Common myeloid progenitor, CD34-positive (primary cell): ENCODE data around the gene LSP1.

Experiments
- CTCF ChIA-PET: fragments of 350-600 bp; sonication (Branson Sonifier 250); formaldehyde crosslinking; loops from one replicate; lab custom pipeline; 2021; ENCODE audit warnings: antibody characterized with exemption; lab: Charles Lee
- POLR2A ChIA-PET: fragments of 350-600 bp; sonication (Branson Sonifier 250); formaldehyde crosslinking; loops from one replicate; lab custom pipeline; 2021; ENCODE audit warnings: antibody characterized with exemption; lab: Charles Lee
- DNase-seq, 3 donors: peaks; one replicate each; pipeline versions ENCODE4 v3.0.0 to v3.0.0-alpha.2; 2013
- H3K27ac ChIP-seq, 2 experiments: 1 replicate in 1 of 2; 2 replicates in 1 of 2; pipeline ENCODE4 v1.7.0; 2013; ENCODE audit warnings: inconsistent platforms in 2 of 2, low read length in 2 of 2, mild to moderate bottlenecking in 2 of 2, low read depth in 1 of 2, moderate library complexity in 1 of 2; ENCODE audit not compliant: severe bottlenecking in 2 of 2, insufficient read depth in 1 of 2, poor library complexity in 1 of 2
- H3K27me3 ChIP-seq, 5 experiments: replicated peaks in 2 of 5; 1 replicate in 3 of 5; 2 replicates in 2 of 5; pipeline versions ENCODE4 v1.6.1 to v1.7.0; 2013; ENCODE audit warnings: low read length in 4 of 5, mild to moderate bottlenecking in 2 of 5, moderate library complexity in 2 of 5, inconsistent platforms in 1 of 5; ENCODE audit not compliant: insufficient read depth in 5 of 5, control insufficient read depth in 4 of 5
- H3K36me3 ChIP-seq, 4 experiments: 1 replicate in 2 of 4; 2 replicates in 2 of 4; pipeline versions ENCODE4 v1.6.1 to v1.7.0; 2013; ENCODE audit warnings: low read length in 3 of 4, control low read depth in 1 of 4, mild to moderate bottlenecking in 1 of 4; ENCODE audit not compliant: control insufficient read depth in 4 of 4, insufficient read depth in 4 of 4
- H3K4me1 ChIP-seq, 4 experiments: 1 replicate in 3 of 4; 2 replicates in 1 of 4; pipeline versions ENCODE4 v1.6.1 to v1.7.1; 2013; ENCODE audit warnings: low read length in 3 of 4, mild to moderate bottlenecking in 3 of 4, control low read depth in 1 of 4, inconsistent platforms in 1 of 4, moderate library complexity in 1 of 4; ENCODE audit not compliant: control insufficient read depth in 4 of 4, insufficient read depth in 4 of 4; ENCODE audit errors: control extremely low read depth in 1 of 4
- H3K4me3 ChIP-seq, 7 experiments: 1 replicate in 4 of 7; 2 replicates in 3 of 7; pipeline versions ENCODE4 v1.5.1 to v1.7.0; 2013; ENCODE audit warnings: mild to moderate bottlenecking in 7 of 7, low read length in 6 of 7, moderate library complexity in 6 of 7, inconsistent platforms in 2 of 7, low read depth in 2 of 7, control low read depth in 1 of 7; ENCODE audit not compliant: insufficient read depth in 4 of 7, control insufficient read depth in 1 of 7; ENCODE audit errors: extremely low read depth in 1 of 7
- H3K9me3 ChIP-seq, 5 experiments: 1 replicate in 4 of 5; 2 replicates in 1 of 5; pipeline versions ENCODE4 v1.6.1 to v1.7.1; 2013; ENCODE audit warnings: low read length in 4 of 5, mild to moderate bottlenecking in 2 of 5, inconsistent platforms in 1 of 5, low read depth in 1 of 5, moderate library complexity in 1 of 5; ENCODE audit not compliant: control insufficient read depth in 4 of 5, insufficient read depth in 2 of 5; ENCODE audit errors: control extremely low read depth in 1 of 5
- WGBS: methylation state at CpG from one replicate; pipeline ENCODE4 v1.1.5; 2013; ENCODE audit not compliant: insufficient coverage; 5-methylcytosine and 5-hydroxymethylcytosine counted together

LSP1 gene

DNA sequence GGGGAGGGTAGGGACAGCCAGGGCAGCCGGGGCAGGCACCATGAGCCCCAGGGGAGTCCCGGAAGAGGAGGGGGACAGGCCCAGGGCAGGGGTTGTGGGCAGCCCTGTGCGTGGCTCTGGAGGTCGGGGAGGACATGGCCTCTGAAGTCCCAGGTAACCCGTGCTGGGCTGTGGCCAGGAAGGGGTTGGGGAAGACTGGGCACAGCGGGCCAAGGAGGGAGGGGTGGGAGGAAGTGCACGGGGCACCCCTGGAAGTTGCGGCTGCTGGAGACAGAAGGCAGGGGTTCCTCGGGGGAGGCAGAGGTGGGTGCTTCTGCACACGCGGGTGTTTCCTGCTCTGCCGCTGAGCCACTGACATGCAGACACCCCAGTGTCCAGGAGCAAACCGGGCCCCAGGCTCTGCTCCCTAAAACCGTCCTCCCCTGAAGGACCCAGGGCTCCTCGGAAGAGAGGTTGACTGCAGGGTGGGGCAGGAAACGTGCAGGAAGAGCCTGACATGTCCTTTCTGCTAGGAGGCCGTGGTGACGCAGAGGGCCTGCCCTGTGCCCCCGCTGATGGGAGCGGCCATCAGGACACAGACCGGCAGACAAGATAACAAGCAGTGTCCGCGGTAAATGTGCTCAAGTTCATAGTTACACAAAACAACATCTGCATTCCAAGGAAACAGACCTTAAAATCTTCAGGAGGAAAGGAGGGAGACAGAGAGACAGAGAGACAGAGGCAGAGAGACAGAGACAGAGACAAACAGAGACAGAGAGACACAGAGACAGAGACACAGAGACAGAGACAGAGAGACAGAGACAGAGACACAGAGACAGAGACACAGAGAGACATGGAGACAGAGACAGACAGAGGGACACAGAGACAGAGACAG is 8.4 kb upstream of the LSP1 start:
- 0% methylated on average over 15 of the region's 23 CpGs for WGBS
- no peaks in the 10 kb centered on the region for H3K27me3 ChIP-seq
- no peaks in the 10 kb centered on the region for H3K9me3 ChIP-seq
- peak overlapping the region in 1 of 2 experiments; percentile 40 for H3K27ac ChIP-seq
- DNase-seq: peak; percentile 49 to 88 (median 70)
- CTCF ChIA-PET: no interaction called here
- no peaks in the 10 kb centered on the region for H3K36me3 ChIP-seq
- POLR2A ChIA-PET: no interaction called here
- H3K4me3 ChIP-seq: peak overlapping the region in 3 of 7 experiments; percentile 2 to 52 (median 32)
- peaks cover 8 to 76% (median 50%) of the 10 kb centered on the region in 4 experiments for H3K4me1 ChIP-seq

- H3K27ac ChIP-seq: peak overlapping the region in 1 of 2 experiments; percentile 20
- H3K4me3 ChIP-seq: peak overlapping the region in 2 of 7 experiments; percentile 10 to 42
- H3K9me3 ChIP-seq: no peaks in the 10 kb centered on the region
- DNase-seq: no peak
- 80% methylated on average over 1 of the region's 1 CpG for WGBS
- H3K36me3 ChIP-seq: no peaks in the 10 kb centered on the region
- ChIA-PET POLR2A (no interaction called here), CTCF (interaction anchor here (1.5 to 1.6 kb wide), 2 partner anchors 37 to 156 kb away, joined by 6 to 7 read pairs; no protein-coding TSS in a partner anchor)
- peaks cover 8 to 76% (median 48%) of the 10 kb centered on the region in 4 experiments for H3K4me1 ChIP-seq
- no peaks in the 10 kb centered on the region for H3K27me3 ChIP-seq
These were observed 7.8 kb upstream of the LSP1 start for GRCh38 chr11:1845095-1845429.

DNA sequence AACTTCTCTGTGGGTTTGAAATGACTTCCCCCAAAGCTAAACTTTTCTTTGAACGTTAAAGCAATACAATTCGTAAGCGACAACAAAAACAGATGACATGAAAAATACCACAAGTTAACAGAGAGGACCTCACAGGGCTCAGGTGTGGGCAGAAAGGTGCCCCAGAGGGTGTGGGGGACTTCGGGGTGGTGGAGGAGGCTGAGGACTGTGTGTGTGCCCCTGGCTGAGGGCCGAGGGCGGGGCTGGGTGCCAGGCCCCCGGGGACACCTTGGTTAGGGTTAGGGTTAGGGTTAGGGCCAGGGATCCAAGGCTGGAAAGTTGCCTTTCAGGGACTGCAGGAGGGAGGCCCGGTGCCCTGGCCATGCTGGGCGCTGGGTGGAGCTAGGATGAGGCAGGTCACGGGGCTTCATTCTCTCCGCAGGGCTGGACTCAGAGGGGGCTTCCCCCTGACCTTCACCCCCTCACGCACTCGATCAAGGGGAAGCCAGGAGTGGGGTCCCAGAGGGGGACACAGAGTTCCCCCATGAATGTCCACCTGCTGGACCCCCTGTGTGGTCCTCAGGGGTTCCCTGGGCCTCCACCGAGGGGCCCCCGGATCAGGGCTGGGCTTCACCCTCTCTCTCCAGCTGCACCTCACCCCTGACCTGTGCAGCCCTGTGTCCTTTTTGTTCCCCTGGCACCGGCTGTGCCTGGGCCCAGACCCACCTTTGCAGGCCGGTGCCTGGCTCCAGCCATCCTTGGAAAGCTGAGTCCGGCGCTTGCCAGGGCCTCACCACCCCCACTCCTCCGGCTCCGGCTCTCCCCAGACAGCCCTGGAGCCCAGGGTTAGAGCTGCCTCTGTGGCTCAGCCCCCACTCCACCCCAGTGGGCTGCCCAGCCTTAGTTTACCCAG is 7.1 kb upstream of the LSP1 start:
- 75% methylated on average over 15 of the region's 21 CpGs for WGBS
- Histone ChIP-seq H3K36me3 (no peaks in the 10 kb centered on the region), H3K27me3 (no peaks in the 10 kb centered on the region), H3K9me3 (no peaks in the 10 kb centered on the region), H3K27ac (no peak overlapping the region), H3K4me3 (peak overlapping the region in 2 of 7 experiments; percentile 10 to 42), H3K4me1 (peaks cover 8 to 76% (median 46%) of the 10 kb centered on the region in 4 experiments)
- POLR2A ChIA-PET: no interaction called here
- DNase-seq: peak in 2 of 3 donors; percentile 30 to 42
- CTCF ChIA-PET: interaction anchor here (0.9 to 4.5 kb wide), 8 partner anchors 10 to 193 kb away, joined by 3 to 18 read pairs (median 4); partner anchors contain the start of gene SYT8

DNA sequence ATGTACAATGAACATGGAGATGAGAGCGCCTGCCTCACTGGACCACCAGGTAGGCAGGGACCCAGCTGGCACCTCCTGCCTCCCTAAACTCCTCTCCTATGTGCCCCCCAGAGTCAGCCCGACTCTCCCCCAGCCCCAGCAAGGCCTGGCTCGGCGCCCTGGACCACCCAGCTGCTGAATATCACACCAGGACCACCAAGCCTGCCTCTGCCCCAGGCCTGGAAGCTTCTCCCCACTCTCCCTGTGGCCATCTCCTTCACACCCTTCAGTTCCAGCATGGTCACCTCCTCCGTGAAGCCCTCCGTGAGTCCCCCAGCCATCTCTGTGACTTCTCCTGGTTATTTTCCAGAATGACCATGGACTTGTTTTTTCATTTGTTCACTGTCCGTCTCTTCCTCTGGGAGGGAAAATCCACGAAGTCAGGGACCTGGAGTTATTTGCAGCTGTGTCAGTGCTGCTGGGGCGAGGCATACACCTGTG is 6.4 kb upstream of the LSP1 start:
- DNase-seq: no peak
- Histone ChIP-seq H3K36me3 (no peaks in the 10 kb centered on the region), H3K27me3 (no peaks in the 10 kb centered on the region), H3K4me1 (peaks cover 8 to 74% (median 44%) of the 10 kb centered on the region in 4 experiments), H3K9me3 (no peaks in the 10 kb centered on the region), H3K27ac (no peak overlapping the region), H3K4me3 (no peak overlapping the region)
- 100% methylated on average over 8 of the region's 9 CpGs for WGBS
- CTCF ChIA-PET: interaction anchor here (1.2 to 4.5 kb wide), 7 partner anchors 12 to 155 kb away, joined by 3 to 18 read pairs (median 6); partner anchors contain the start of gene SYT8
- POLR2A ChIA-PET: no interaction called here

DNA sequence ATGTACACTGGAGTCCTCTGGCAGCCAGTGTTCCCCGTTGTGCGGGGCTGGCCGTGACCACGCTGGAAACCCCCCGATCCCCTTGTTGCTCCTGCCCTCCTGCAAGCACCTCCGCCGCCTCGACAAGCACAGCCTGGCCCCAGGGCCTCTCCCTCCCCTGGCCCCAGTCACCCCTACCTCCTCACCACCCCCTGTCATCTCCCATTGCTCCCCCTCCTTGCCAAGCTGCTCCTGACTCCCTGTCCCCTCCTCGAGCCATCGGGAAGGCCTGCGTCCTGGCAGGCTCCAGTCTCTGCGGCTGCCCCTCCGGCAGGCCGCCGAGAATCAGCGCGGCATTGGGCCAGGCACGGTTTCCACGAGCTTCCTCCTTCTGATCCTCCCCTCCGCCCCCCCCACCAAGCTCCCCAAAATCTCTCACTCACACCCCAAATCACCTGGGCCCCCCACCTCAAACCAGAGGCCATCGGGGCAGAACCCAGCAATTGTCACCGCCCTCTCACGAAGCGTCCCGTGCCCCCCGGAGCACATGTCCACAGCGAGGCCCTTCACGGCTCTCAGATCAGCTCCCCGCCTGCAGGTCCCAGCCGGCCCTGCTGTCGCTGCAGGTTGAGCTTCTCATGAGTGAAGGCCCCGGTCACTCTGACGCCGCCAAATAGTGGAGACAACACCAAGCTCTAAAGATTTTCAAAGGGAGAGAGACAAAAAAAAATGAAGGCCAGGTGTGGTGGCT is 5.7 kb upstream of the LSP1 start:
- DNase-seq: no peak
- Histone ChIP-seq H3K27ac (no peak overlapping the region), H3K36me3 (no peaks in the 10 kb centered on the region), H3K4me1 (peaks cover 8 to 74% (median 51%) of the 10 kb centered on the region in 4 experiments), H3K4me3 (no peak overlapping the region), H3K9me3 (no peaks in the 10 kb centered on the region), H3K27me3 (no peaks in the 10 kb centered on the region)
- ChIA-PET CTCF (interaction anchor here (1.2 to 4.5 kb wide), 6 partner anchors 11 to 146 kb away, joined by 3 to 18 read pairs (median 4); partner anchors contain the start of gene SYT8), POLR2A (interaction anchor here (0.7 kb wide), 1 partner anchor 120 kb away, joined by 5 read pairs; no protein-coding TSS in a partner anchor)
- 94% methylated on average over 24 of the region's 34 CpGs for WGBS

DNA sequence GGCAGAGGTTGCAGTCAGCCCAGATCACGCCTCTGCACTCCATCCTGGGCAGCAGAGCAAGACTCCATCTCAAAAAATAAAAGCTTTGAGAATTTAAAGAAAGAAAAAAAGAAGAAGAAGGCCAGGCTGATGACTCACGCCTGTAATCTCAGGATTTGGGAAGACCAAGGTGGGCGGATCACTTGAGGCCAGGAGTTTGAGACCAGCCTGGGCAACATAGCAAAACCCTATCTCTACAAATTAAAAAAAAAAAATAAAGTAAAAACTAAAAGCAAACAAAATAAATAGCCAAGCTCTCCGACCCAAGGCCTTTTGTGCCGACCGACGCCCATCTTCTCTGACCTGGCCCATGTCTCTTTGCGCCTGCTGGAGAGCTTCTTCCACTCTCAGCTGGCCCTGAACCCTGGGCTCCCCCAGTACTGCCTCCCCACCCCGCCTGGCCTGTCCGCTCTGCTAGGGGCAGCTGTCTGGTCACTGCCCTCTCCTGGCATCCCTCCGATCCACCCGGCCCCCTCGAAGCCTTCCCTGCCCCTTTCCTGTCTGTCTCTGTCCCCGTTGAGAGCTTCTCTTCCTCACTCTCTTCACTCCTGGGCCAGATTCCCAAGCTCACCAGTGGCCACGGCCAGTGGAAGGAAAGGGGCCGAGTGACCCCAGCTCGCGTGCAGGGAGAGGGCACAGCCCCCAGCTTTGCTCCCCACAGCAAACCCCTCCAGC is 4.8 kb upstream of the LSP1 start:
- 98% methylated on average over 15 of the region's 18 CpGs for WGBS
- POLR2A ChIA-PET: interaction anchor here (0.7 kb wide), 1 partner anchor 119 kb away, joined by 5 read pairs; no protein-coding TSS in a partner anchor
- no peaks in the 10 kb centered on the region for H3K27me3 ChIP-seq

More for the DNA sequence above, 4.8 kb upstream of the LSP1 start:
- no peak for DNase-seq
- no peaks in the 10 kb centered on the region for H3K36me3 ChIP-seq
- H3K4me1 ChIP-seq: peaks cover 8 to 74% (median 58%) of the 10 kb centered on the region in 4 experiments
- CTCF ChIA-PET: interaction anchor here (0.8 to 4.5 kb wide), 7 partner anchors 9 to 301 kb away, joined by 3 to 18 read pairs (median 4); partner anchors contain the start of gene TNNI2
- H3K27ac ChIP-seq: no peak overlapping the region
- H3K4me3 ChIP-seq: no peak overlapping the region
- no peaks in the 10 kb centered on the region for H3K9me3 ChIP-seq
